ENCODE results near the gene ZC3H8.
A peak's percentile ranks its signal among the peaks of the same experiment; 100 is the strongest.

Gene ZC3H8

GRCh38 chr2:112260295-112260625, 5.4 kb upstream of the ZC3H8 start:
- DNase-seq (ENCODE audit: low spot score) = no peak
- in situ Hi-C loops (cut with MboI; ENCODE audit: low sequenced_read_pairs, unreplicated experiment) = no loop called here
- no peak for TF ChIP-seq CTCF (IDR thresholded peaks at IDR 0.05; ENCODE audit: borderline replicate concordance, control extremely low read depth, extremely low read depth, insufficient read depth, missing control alignments)

GRCh38 chr2:112259509-112260294, 4.9 kb upstream of the ZC3H8 start:
- TF ChIP-seq CTCF (IDR thresholded peaks at IDR 0.05; ENCODE audit: borderline replicate concordance, control extremely low read depth, extremely low read depth, insufficient read depth, missing control alignments) = peak; percentile 96
- in situ Hi-C loops (cut with MboI; ENCODE audit: low sequenced_read_pairs, unreplicated experiment) = no loop called here
- peak; percentile 69 for DNase-seq (ENCODE audit: low spot score)

GRCh38 chr2:112257575-112257974, 2.7 kb upstream of the ZC3H8 start:
- in situ Hi-C loops (cut with MboI; ENCODE audit: low sequenced_read_pairs, unreplicated experiment) = no loop called here
- no peak for TF ChIP-seq CTCF (IDR thresholded peaks at IDR 0.05; ENCODE audit: borderline replicate concordance, control extremely low read depth, extremely low read depth, insufficient read depth, missing control alignments)
- no peak for DNase-seq (ENCODE audit: low spot score)

GRCh38 chr2:112256654-112257053, 1.8 kb upstream of the ZC3H8 start:
- TF ChIP-seq CTCF (IDR thresholded peaks at IDR 0.05; ENCODE audit: borderline replicate concordance, control extremely low read depth, extremely low read depth, insufficient read depth, missing control alignments) = no peak
- in situ Hi-C loops (cut with MboI; ENCODE audit: low sequenced_read_pairs, unreplicated experiment) = no loop called here
- DNase-seq (ENCODE audit: low spot score) = no peak

GRCh38 chr2:112255875-112256274, 1.0 kb upstream of the ZC3H8 start:
- in situ Hi-C loops (cut with MboI; ENCODE audit: low sequenced_read_pairs, unreplicated experiment) = no loop called here

GRCh38 chr2:112253261-112253815, 1.5 kb downstream of the ZC3H8 start:
- DNase-seq (ENCODE audit: low spot score) = no peak
- TF ChIP-seq CTCF (IDR thresholded peaks at IDR 0.05; ENCODE audit: borderline replicate concordance, control extremely low read depth, extremely low read depth, insufficient read depth, missing control alignments) = no peak
- in situ Hi-C loops (cut with MboI; ENCODE audit: low sequenced_read_pairs, unreplicated experiment) = no loop called here

More at GRCh38 chr2:112255875-112256274, 1.0 kb upstream of the ZC3H8 start:
- DNase-seq (ENCODE audit: low spot score) = no peak
- TF ChIP-seq CTCF (IDR thresholded peaks at IDR 0.05; ENCODE audit: borderline replicate concordance, control extremely low read depth, extremely low read depth, insufficient read depth, missing control alignments) = no peak
